Hepatocyte (in vitro differentiated cells): ENCODE data around the gene CRY2. TPM values are rescaled to one million over a fixed set of nuclear protein-coding genes. Genes with fewer than 3 reads are reported as not detected.

Experiments used
- DNase-seq: peaks from one replicate; pipeline ENCODE4 v3.0.0-alpha.2; 2016; ENCODE audit warnings: low spot score
- H2AFZ ChIP-seq: fragments of 200-600 bp; sonication (generic); 2 replicates; pipeline ENCODE4 v1.6.0; 2016; ENCODE audit warnings: antibody characterized with exemption, mild to moderate bottlenecking
- H3K27ac ChIP-seq: fragments of 200-600 bp; sonication (generic); 2 replicates; pipeline ENCODE4 v1.5.1; 2016; ENCODE audit warnings: mild to moderate bottlenecking
- H3K27me3 ChIP-seq: fragments of 200-600 bp; sonication (generic); 2 replicates; pipeline ENCODE4 v1.6.1; 2016
- H3K36me3 ChIP-seq: fragments of 200-600 bp; sonication (generic); replicated peaks from 2 replicates; pipeline ENCODE4 v1.5.1; 2016; ENCODE audit warnings: low read depth; ENCODE audit not compliant: insufficient read depth
- H3K4me1 ChIP-seq: fragments of 200-600 bp; sonication (generic); 2 replicates; pipeline ENCODE4 v1.5.1; 2016; ENCODE audit warnings: mild to moderate bottlenecking, moderate library complexity; ENCODE audit not compliant: insufficient read depth
- H3K4me2 ChIP-seq: fragments of 200-600 bp; sonication (generic); 2 replicates; pipeline ENCODE4 v1.6.0; 2016
- H3K4me3 ChIP-seq: fragments of 200-600 bp; sonication (generic); 2 replicates; pipeline ENCODE4 v1.5.1; 2016; ENCODE audit warnings: mild to moderate bottlenecking
- H3K79me2 ChIP-seq: fragments of 200-600 bp; sonication (generic); 2 replicates; pipeline ENCODE4 v1.6.0; 2017; ENCODE audit warnings: mild to moderate bottlenecking
- H3K9me2 ChIP-seq: fragments of 200-600 bp; sonication (generic); replicated peaks from 2 replicates; pipeline ENCODE4 v1.6.0; 2017; ENCODE audit warnings: mild to moderate bottlenecking; ENCODE audit not compliant: insufficient read depth
- H3K9me3 ChIP-seq: fragments of 200-600 bp; sonication (generic); 2 replicates; pipeline ENCODE4 v1.5.1; 2016; ENCODE audit warnings: low read depth, mild to moderate bottlenecking
- H4K20me1 ChIP-seq: fragments of 200-600 bp; sonication (generic); 2 replicates; pipeline ENCODE4 v1.6.0; 2016; ENCODE audit warnings: mild to moderate bottlenecking; ENCODE audit not compliant: insufficient read depth, poor library complexity, severe bottlenecking
- EZH2 ChIP-seq: fragments of 200-600 bp; sonication (generic); IDR thresholded peaks from 2 replicates; pipeline ENCODE4 v1.6.1; 2016; ENCODE audit warnings: antibody characterized with exemption, mild to moderate bottlenecking, borderline replicate concordance
- EZH2phosphoT487 ChIP-seq: fragments of 200-600 bp; sonication (generic); IDR thresholded peaks from one replicate; pipeline ENCODE4 v1.6.1; 2018; ENCODE audit warnings: antibody characterized with exemption, mild to moderate bottlenecking, low read depth, moderate library complexity; ENCODE audit not compliant: unreplicated experiment, severe bottlenecking
- WGBS: methylation state at CpG from one replicate; pipeline ENCODE4 v1.1.6; 2016; ENCODE audit warnings: low lambda C conversion rate; ENCODE audit errors: missing lambda C conversion rate; 5-methylcytosine and 5-hydroxymethylcytosine counted together
- polyA plus RNA-seq: library from polyadenylated mRNA; unstranded; fragments of >200 nt; fragmentation: Nextera tagmentation; extraction: Ambion mirVana; gene quantifications from 2 replicates; pipeline ENCODE4 v1.2.1, GENCODE V29; 2016
- total RNA-seq: library from RNA; depleted of rRNA; stranded (reverse); fragments of >200 nt; gene quantifications from 2 replicates; pipeline ENCODE4 v1.2.3, GENCODE V29; 2014
- TF ChIP-seq, protein P1 (sequence below): fragments of 200-600 bp; sonication (generic); IDR thresholded peaks from 2 replicates; pipeline ENCODE4 v1.5.1; 2016; ENCODE audit warnings: antibody characterized with exemption, mild to moderate bottlenecking; ENCODE audit not compliant: poor library complexity

Gene CRY2
- total and polyA plus RNA-seq, 2 experiments from 2014 or later, result 23.8 to 27.6 TPM

DNA sequence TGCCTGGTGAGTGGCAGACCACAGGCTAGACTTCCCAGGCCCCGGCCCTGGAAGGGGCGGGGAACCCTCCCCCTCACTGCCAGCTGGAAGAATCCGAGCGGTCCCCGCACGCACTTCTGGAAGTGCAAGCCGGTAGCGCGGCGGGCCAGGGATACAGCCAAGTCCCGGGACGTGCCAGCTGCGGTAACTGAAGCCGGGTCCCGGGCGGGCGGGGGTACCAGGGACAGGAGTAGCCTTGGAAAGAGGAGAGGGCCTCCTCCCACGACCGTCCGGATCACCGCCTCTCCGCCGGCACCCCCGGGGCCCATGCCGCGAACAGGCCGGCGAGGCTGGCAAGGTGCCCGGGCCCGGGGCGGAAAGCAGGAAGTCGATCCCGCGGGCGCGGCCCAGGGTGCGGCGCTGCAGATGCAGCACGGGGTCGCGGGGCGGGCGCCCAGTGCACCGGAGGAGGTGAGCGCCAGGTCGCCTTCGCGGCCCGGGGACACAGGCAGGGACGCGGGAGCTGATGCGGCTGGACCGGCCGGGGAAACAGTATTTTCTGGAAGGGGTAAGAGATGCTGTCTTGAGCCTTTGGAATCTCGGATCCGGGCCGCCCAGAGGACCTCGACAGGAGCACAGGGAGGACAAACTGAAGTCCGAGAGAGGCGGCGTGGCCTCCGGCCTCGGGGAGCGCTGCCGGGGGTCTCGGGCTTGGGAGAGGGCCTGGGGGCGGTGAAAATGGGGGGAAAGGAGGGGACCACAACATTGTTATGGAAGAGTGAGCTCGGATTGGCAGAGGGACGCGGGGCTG, 43.1 kb upstream of the CRY2 start:
- H3K4me1 ChIP-seq, result peaks cover 21% of the 10 kb centered on the region
- under 1% methylated on average over 65 of the region's 70 CpGs for WGBS
- no peaks in the 10 kb centered on the region for H3K36me3 ChIP-seq
- peak overlapping the region; percentile 88 for H2AFZ ChIP-seq
- H3K9me3 ChIP-seq, result no peaks in the 10 kb centered on the region
- peak overlapping the region; percentile 96 for H3K4me2 ChIP-seq
- no peaks in the 10 kb centered on the region for H3K27me3 ChIP-seq
- peaks cover 2% of the 10 kb centered on the region for H4K20me1 ChIP-seq
- peak; percentile 90 for DNase-seq
- H3K79me2 ChIP-seq, result peaks cover 32% of the 10 kb centered on the region
- no peak for TF ChIP-seq EZH2
- TF ChIP-seq, protein P1, sequence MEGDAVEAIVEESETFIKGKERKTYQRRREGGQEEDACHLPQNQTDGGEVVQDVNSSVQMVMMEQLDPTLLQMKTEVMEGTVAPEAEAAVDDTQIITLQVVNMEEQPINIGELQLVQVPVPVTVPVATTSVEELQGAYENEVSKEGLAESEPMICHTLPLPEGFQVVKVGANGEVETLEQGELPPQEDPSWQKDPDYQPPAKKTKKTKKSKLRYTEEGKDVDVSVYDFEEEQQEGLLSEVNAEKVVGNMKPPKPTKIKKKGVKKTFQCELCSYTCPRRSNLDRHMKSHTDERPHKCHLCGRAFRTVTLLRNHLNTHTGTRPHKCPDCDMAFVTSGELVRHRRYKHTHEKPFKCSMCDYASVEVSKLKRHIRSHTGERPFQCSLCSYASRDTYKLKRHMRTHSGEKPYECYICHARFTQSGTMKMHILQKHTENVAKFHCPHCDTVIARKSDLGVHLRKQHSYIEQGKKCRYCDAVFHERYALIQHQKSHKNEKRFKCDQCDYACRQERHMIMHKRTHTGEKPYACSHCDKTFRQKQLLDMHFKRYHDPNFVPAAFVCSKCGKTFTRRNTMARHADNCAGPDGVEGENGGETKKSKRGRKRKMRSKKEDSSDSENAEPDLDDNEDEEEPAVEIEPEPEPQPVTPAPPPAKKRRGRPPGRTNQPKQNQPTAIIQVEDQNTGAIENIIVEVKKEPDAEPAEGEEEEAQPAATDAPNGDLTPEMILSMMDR, result no peak
- TF ChIP-seq EZH2phosphoT487, result no peak
- H3K9me2 ChIP-seq, result no peaks in the 10 kb centered on the region
- H3K27ac ChIP-seq, result peak overlapping the region; percentile 95
- H3K4me3 ChIP-seq, result peak overlapping the region; percentile 43

DNA sequence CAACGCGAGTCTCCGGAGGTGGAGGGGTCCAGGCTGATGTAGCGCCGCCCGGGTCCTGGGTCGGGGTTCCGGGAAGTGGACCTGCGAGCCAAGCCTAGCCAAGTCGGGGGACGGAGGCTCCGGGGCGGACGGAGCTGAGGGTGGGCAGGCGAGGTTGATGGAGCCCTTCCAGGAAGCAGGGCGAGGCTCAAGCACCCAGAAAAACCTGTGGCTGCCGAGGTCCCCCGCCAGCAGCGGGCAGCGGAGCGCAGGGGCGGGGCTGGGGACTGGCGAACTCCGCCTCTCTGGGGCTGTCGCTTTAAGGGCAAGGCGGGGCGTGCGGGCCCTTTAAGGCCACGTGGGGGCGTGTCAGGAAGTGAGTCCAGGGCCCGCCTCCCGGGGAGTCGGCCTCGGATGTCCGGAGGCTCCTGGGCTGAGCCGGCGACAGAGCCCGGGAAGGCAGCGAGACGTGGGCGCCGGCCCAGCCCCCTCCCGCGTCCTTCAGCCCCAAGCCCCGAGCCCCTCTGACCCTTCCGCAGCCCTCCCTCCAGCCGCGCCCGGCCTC, 42.4 kb upstream of the CRY2 start, which contains the start of gene SLC35C1:
TSS of gene SLC35C1 (plus strand) at position 389 of the 544 bp plus-strand sequence. CDS start 653 bp downstream, outside the sequence.
- peak; percentile 99 for DNase-seq
- Histone ChIP-seq H3K4me2 (peak within 1 kb of the TSS; percentile 96), H2AFZ (peak within 1 kb of the TSS; percentile 88), H3K9me3 (no peaks in the 10 kb centered on the region), H3K9me2 (no peaks in the 10 kb centered on the region), H3K4me1 (peaks cover 21% of the 10 kb centered on the region), H4K20me1 (peaks cover 2% of the 10 kb centered on the region), H3K27ac (peak within 1 kb of the TSS; percentile 95), H3K4me3 (peak within 1 kb of the TSS; percentile 81), H3K36me3 (no peaks in the 10 kb centered on the region), H3K27me3 (no peaks in the 10 kb centered on the region), H3K79me2 (peaks cover 32% of the 10 kb centered on the region)
- TF ChIP-seq, protein P1, result no peak
- TF ChIP-seq EZH2 (no peak), EZH2phosphoT487 (no peak)
- 2% methylated on average over 15 of the region's 49 CpGs for whole genome bisulfite sequencing

DNA sequence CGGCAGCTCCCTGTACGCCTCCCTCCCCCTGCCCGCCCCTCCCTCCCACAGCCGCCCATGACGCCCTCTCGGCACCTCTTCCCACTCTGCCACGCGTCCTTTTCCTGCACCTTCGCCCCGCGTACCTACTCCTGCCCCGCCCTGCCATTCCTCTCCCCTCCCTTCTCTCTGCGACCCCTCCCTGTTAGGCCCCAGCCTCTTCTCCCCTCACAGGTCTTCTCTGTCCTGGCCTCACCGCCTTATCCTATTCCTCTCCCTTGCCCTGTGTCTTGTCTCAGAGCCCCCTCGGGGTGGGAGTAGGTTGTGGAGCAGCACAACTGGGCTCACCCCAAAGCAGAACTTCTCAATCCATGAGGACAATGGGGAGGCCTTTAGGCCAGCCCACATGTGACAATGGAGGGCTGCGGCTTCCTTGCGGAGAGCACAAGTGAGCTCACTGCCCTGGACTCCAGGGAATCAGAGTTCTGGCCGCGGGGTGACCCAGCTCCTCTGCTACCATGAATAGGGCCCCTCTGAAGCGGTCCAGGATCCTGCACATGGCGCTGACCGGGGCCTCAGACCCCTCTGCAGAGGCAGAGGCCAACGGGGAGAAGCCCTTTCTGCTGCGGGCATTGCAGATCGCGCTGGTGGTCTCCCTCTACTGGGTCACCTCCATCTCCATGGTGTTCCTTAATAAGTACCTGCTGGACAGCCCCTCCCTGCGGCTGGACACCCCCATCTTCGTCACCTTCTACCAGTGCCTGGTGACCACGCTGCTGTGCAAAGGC, 41.8 kb upstream of the CRY2 start:
- no peaks in the 10 kb centered on the region for H3K27me3 ChIP-seq
- H3K9me2 ChIP-seq, result no peaks in the 10 kb centered on the region
- peaks cover 32% of the 10 kb centered on the region for H3K79me2 ChIP-seq
- TF ChIP-seq, protein P1, result no peak
- TF ChIP-seq EZH2phosphoT487 (no peak), EZH2 (no peak)
- H3K4me2 ChIP-seq, result peak overlapping the region; percentile 96
- H3K4me1 ChIP-seq, result peaks cover 21% of the 10 kb centered on the region
- peak overlapping the region; percentile 74 for H2AFZ ChIP-seq
- peak; percentile 81 for DNase-seq
- H3K27ac ChIP-seq, result peak overlapping the region; percentile 95
- peaks cover 2% of the 10 kb centered on the region for H4K20me1 ChIP-seq
- peak overlapping the region; percentile 81 for H3K4me3 ChIP-seq
- H3K9me3 ChIP-seq, result no peaks in the 10 kb centered on the region
- H3K36me3 ChIP-seq, result no peaks in the 10 kb centered on the region
- 44% methylated on average over 16 of the region's 29 CpGs for WGBS
